GM13977 (cell line): Measurements from ENCODE around the gene INTS1.

Experiments used
- DNase-seq: peaks from one replicate; pipeline ENCODE4 v3.0.0; 2012; ENCODE audit warnings: low spot score
- CTCF ChIP-seq: IDR thresholded peaks from 2 replicates; pipeline ENCODE4 v1.5.1; 2012; ENCODE audit warnings: mild to moderate bottlenecking, control low read depth; ENCODE audit not compliant: insufficient read depth; ENCODE audit errors: extremely low read depth, missing control alignments
- in situ Hi-C: fragments of 300-500 bp; cut with MboI; formaldehyde crosslinking; loops from one replicate; pipeline ENCODE4 v1.12.0; 2022; ENCODE audit warnings: low sequenced_read_pairs, low pct_unique_long_range_greater_than_20kb, mixed read lengths, inconsistent platforms; ENCODE audit not compliant: unreplicated experiment

The INTS1 gene

GRCh38 chr7:1545417-1546246, 41.4 kb upstream of the INTS1 start:
- in situ Hi-C loops, result no loop called here
- TF ChIP-seq CTCF, result peak; percentile 16
- no peak for DNase-seq

- in situ Hi-C loops, result no loop called here
- DNase-seq, result no peak
- no peak for TF ChIP-seq CTCF
Observed at GRCh38 chr7:1544896-1545416, 40.8 kb upstream of the INTS1 start.

GRCh38 chr7:1544178-1544895, 40.1 kb upstream of the INTS1 start:
- TF ChIP-seq CTCF, result no peak
- DNase-seq, result no peak
- in situ Hi-C loops, result no loop called here

GRCh38 chr7:1543826-1544177, 39.6 kb upstream of the INTS1 start:
- no peak for TF ChIP-seq CTCF
- no peak for DNase-seq
- in situ Hi-C loops, result no loop called here

- in situ Hi-C loops, result no loop called here
- DNase-seq, result no peak
- no peak for TF ChIP-seq CTCF
Observed at GRCh38 chr7:1542841-1543747, 38.9 kb upstream of the INTS1 start.

GRCh38 chr7:1542329-1542728, 38.1 kb upstream of the INTS1 start:
- no peak for DNase-seq
- TF ChIP-seq CTCF, result no peak
- in situ Hi-C loops, result no loop called here
